Activated CD8-positive, alpha-beta T cell treated with anti-CD3 and anti-CD28 coated beads for 36 hours (primary cell): ENCODE measurements around the gene DIS3L. TPM values are rescaled to one million over a fixed set of nuclear protein-coding genes. Genes with fewer than 3 reads are reported as not detected.
"Not testable (repeated sequence)": the region's sequence is repeated elsewhere in the genome, so short reads cannot be mapped to it uniquely, and the experiment has no call there.

Experiments used
- ATAC-seq: fragments of 200-7000 bp; cut with Tn5 transposase; one replicate; pipeline ENCODE4 v1.10.0; 2021; ENCODE audit warnings: mild to moderate bottlenecking, moderate library complexity
- CTCF ChIA-PET: fragments of 350-600 bp; sonication (Branson Sonifier 250); formaldehyde crosslinking; loops from one replicate; lab custom pipeline; 2021; ENCODE audit warnings: antibody characterized with exemption; lab: Charles Lee
- POLR2A ChIA-PET: fragments of 350-600 bp; sonication (Branson Sonifier 250); formaldehyde crosslinking; loops from one replicate; lab custom pipeline; 2021; ENCODE audit warnings: antibody characterized with exemption; lab: Charles Lee
- DNase-seq: peaks from one replicate; pipeline ENCODE4 v3.0.0-alpha.2; 2020
- H3K27ac Mint-ChIP-seq: one replicate; pipeline ENCODE4 v1.8.0; 2021; ENCODE audit warnings: mild to moderate bottlenecking, mixed read lengths
- H3K27me3 Mint-ChIP-seq: one replicate; pipeline ENCODE4 v1.8.0; 2021; ENCODE audit warnings: mixed read lengths
- H3K36me3 Mint-ChIP-seq: one replicate; pipeline ENCODE4 v1.8.0; 2021; ENCODE audit warnings: low read depth, mixed read lengths
- H3K4me1 Mint-ChIP-seq: one replicate; pipeline ENCODE4 v1.8.0; 2021; ENCODE audit warnings: low read depth, mixed read lengths
- H3K4me3 Mint-ChIP-seq: one replicate; pipeline ENCODE4 v1.8.0; 2021; ENCODE audit warnings: mild to moderate bottlenecking, moderate library complexity, mixed read lengths
- H3K9me3 Mint-ChIP-seq: one replicate; pipeline ENCODE4 v1.8.0; 2021; ENCODE audit warnings: mixed read lengths
- intact Hi-C: fragments of 100-400 bp; cut with micrococcal nuclease; formaldehyde crosslinking; loops from one replicate; pipeline ENCODE4 v1.10.0; 2022
- total RNA-seq, 2 experiments: library from RNA; stranded (reverse); gene quantifications; one replicate each; pipeline ENCODE4 v1.2.3, GENCODE V29; 2021
- TF ChIP-seq, protein P1 (sequence below): fragments of 200-600 bp; IDR thresholded peaks from one replicate; pipeline ENCODE4 v1.8.0; 2022; ENCODE audit warnings: antibody characterized with exemption, mild to moderate bottlenecking

Gene DIS3L
- total RNA-seq, 2 experiments from 2014 or later = 23.6 to 23.7 TPM

DNA sequence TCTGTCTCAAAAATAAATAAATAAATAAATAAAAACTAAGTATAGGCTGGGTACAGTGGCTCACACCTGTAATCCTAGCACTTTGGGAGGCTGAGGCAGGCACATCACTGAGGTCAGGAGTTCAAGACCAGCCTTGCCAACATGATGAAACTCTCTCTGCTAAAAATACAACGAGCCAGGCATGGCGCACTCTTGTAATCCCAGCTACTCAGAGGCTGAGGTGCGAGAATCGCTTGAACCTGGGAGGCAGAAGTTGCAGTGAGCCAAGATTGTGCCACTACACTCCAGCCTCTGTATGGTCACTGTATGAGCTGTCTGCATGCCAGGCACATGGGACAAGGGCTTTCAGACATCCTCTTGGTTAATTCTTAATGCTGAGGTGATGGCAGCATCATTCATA, 34.4 kb downstream of the DIS3L start:
- CTCF ChIA-PET = no interaction called here
- H3K36me3 Mint-ChIP-seq = peaks cover 47% of the 10 kb centered on the region
- TF ChIP-seq, protein P1, sequence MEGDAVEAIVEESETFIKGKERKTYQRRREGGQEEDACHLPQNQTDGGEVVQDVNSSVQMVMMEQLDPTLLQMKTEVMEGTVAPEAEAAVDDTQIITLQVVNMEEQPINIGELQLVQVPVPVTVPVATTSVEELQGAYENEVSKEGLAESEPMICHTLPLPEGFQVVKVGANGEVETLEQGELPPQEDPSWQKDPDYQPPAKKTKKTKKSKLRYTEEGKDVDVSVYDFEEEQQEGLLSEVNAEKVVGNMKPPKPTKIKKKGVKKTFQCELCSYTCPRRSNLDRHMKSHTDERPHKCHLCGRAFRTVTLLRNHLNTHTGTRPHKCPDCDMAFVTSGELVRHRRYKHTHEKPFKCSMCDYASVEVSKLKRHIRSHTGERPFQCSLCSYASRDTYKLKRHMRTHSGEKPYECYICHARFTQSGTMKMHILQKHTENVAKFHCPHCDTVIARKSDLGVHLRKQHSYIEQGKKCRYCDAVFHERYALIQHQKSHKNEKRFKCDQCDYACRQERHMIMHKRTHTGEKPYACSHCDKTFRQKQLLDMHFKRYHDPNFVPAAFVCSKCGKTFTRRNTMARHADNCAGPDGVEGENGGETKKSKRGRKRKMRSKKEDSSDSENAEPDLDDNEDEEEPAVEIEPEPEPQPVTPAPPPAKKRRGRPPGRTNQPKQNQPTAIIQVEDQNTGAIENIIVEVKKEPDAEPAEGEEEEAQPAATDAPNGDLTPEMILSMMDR = no peak

DNA sequence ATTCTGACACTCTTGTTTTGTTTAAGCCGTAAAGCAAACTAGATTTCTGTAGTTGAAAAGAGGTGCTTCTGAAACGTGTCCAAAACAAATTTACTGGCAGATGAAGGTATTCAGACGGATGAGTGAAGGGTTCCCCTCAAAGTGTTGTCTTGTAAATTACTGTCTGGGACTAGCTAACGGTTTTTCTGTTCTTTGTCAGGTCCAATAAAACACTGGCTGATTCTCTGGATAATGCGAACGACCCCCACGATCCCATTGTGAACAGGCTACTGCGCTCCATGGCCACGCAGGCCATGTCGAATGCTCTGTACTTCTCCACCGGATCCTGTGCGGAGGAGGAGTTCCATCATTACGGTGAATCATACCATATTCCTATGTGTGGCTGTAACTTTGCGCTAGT, 35.4 kb downstream of the DIS3L start:
- Mint-ChIP-seq H3K4me3 (no peak overlapping the region), H3K9me3 (no peaks in the 10 kb centered on the region), H3K36me3 (peaks cover 49% of the 10 kb centered on the region), H3K27me3 (no peaks in the 10 kb centered on the region), H3K27ac (peak overlapping the region; percentile 20), H3K4me1 (no peaks in the 10 kb centered on the region)
- DNase-seq = no peak
- POLR2A ChIA-PET = no interaction called here
- TF ChIP-seq, protein P1 = no peak
- intact Hi-C loops = no loop called here
- ATAC-seq = no peak
- CTCF ChIA-PET = no interaction called here

More for the DNA sequence above, 34.4 kb downstream of the DIS3L start:
- DNase-seq (no peak), ATAC-seq (no peak)
- Mint-ChIP-seq H3K4me3 (no peak overlapping the region), H3K9me3 (no peaks in the 10 kb centered on the region), H3K27ac (no peak overlapping the region), H3K4me1 (no peaks in the 10 kb centered on the region), H3K27me3 (no peaks in the 10 kb centered on the region)
- intact Hi-C loops = no loop called here
- POLR2A ChIA-PET = no interaction called here

DNA sequence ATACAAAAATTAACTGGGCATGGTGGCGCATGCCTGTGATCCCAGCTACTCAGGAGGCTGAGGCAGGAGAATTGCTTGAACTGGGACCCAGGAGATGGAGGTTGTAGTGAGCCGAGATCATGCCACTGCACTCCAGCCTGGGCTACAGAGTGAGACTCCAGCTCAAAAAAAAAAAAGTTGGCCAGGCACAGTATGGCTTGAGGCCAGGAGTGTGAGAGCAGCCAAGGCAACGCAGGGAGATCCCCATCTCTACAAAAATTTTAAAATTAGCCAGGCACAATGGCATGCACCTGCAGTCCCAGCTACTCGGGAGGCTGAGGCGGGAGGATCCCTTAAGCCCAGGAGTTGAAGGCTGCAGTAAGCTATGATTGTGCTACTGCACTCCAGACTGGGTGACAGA, 55.2 kb downstream of the DIS3L start:
- H3K4me1 Mint-ChIP-seq, intact Hi-C loops, H3K4me3 Mint-ChIP-seq, DNase-seq, ATAC-seq, H3K27ac Mint-ChIP-seq, POLR2A ChIA-PET, CTCF ChIA-PET, H3K9me3 Mint-ChIP-seq, H3K27me3 Mint-ChIP-seq: not testable (repeated sequence)
- peaks cover 42% of the 10 kb centered on the region for H3K36me3 Mint-ChIP-seq

DNA sequence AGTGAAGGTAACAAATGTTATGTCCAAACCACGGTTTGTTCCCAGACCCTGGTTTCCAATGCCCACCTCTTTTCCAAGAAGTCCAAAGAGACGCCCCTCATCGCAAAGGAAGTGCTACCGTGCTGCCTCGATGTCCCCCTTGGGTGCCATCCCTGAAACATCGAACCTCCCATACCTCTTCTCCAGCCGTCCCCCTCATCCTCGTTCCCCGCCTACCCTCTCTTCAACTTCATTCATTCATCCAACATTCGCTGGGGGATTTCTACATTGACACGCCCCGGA, 62.6 kb downstream of the DIS3L start:
- DNase-seq (no peak), ATAC-seq (no peak)
- H3K4me1 Mint-ChIP-seq = peaks cover 24% of the 10 kb centered on the region
- H3K27ac Mint-ChIP-seq = peak overlapping the region; percentile 99
- H3K9me3 Mint-ChIP-seq = no peaks in the 10 kb centered on the region
- intact Hi-C loops = loop anchor here (10.0 kb wide), 1 partner anchor 139 kb away; the partner anchor contains the start of gene SNAPC5
- peaks cover 28% of the 10 kb centered on the region for H3K36me3 Mint-ChIP-seq
- H3K27me3 Mint-ChIP-seq = no peaks in the 10 kb centered on the region
- TF ChIP-seq, protein P1 = no peak
- peak overlapping the region; percentile 94 for H3K4me3 Mint-ChIP-seq
- ChIA-PET POLR2A (interaction anchor here (0.6 to 2.6 kb wide), 11 partner anchors 12 to 148 kb away, joined by 3 to 20 read pairs (median 4); partner anchors contain the start of genes MAP2K1, RPL4, SNAPC5 and ZWILCH), CTCF (interaction anchor here (1.2 to 5.8 kb wide), 3 partner anchors 30 to 142 kb away, joined by 3 to 39 read pairs (median 5); partner anchors contain the start of genes MAP2K1 and SNAPC5)

DNA sequence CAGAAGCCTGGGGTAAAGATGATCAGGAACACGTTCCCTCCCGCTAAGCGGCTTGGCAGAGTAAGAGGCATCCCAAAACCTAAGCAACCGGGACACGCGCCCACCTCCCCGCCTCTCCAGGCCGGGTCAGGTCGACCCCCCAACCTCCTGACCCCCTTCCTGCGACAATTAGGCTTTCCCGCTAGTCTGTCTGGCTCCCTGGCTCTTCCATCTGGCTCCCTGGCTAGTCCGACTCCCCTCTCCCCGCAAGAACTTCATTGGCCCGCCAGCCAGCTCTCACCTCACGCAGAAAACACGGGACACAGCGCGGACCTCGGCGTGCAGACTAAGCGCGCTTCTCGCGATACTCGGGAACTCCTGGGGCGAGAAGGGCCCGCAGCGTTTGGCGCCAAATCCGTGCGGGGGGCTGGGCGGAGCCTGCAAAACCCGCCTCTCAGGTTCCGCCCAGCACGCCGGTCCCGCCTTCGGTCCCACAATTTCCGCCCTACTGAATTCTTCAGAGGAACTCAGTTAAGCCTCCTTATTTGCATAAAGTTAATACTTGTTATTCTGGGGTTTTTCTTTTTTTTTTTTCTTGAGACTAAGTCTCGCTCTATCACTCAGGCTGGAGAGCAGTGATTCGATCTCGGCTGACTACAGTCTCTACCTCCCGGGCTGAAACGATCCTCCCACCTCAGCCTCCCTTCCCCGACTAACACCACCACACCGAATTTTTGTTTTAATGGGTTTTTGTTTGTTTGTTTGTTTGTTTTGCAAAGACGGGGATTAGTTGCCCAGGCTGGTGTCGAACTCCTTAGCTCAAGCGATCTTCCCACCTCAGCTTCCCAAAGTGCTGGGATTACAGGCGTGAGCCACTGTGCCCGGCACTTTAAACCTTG, 63.2 kb downstream of the DIS3L start, which contains the start of gene TIPIN:
Gene TIPIN (minus strand): TSS at position 327 of the 878 bp plus-strand sequence. CDS start 3,738 bp downstream, outside the sequence.
- Mint-ChIP-seq H3K27ac (peak within 1 kb of the TSS; percentile 99), H3K9me3 (no peaks in the 10 kb centered on the region), H3K4me1 (peaks cover 24% of the 10 kb centered on the region), H3K36me3 (peaks cover 27% of the 10 kb centered on the region), H3K27me3 (no peaks in the 10 kb centered on the region), H3K4me3 (peak within 1 kb of the TSS; percentile 94)
- TF ChIP-seq, protein P1 = no peak
- ChIA-PET POLR2A (interaction anchor here (0.6 to 2.6 kb wide), 8 partner anchors 13 to 148 kb away, joined by 3 to 20 read pairs (median 4); partner anchors contain the start of genes MAP2K1, RPL4, SNAPC5 and ZWILCH), CTCF (interaction anchor here (0.8 to 5.8 kb wide), 3 partner anchors 13 to 141 kb away, joined by 3 to 39 read pairs (median 4); partner anchors contain the start of gene SNAPC5)
- intact Hi-C loops = loop anchor here (10.0 kb wide), 1 partner anchor 138 kb away; the partner anchor contains the start of gene SNAPC5
- DNase-seq (peak; percentile 99), ATAC-seq (peak; percentile 97)
